PFSK-1 (cell line): Measurements from ENCODE around the gene BTRC.

Source experiments
- FOXP2 ChIP-seq: optimal IDR thresholded peaks from 2 replicates; pipeline ENCODE3; 2011; ENCODE audit warnings: borderline replicate concordance, control low read depth, inconsistent platforms; ENCODE audit not compliant: insufficient read depth; ENCODE audit errors: extremely low read length, extremely low read depth
- POLR2AphosphoS5 ChIP-seq: IDR thresholded peaks from 2 replicates; pipeline ENCODE4 v1.6.1; 2012; ENCODE audit warnings: low read depth, mild to moderate bottlenecking, control low read depth, low read length, moderate library complexity
- SIN3A ChIP-seq: IDR thresholded peaks from 2 replicates; pipeline ENCODE4 v1.6.1; 2012; ENCODE audit warnings: mild to moderate bottlenecking, low read length, moderate library complexity, borderline replicate concordance; ENCODE audit not compliant: insufficient read depth
- TAF1 ChIP-seq: IDR thresholded peaks from 2 replicates; pipeline ENCODE4 v1.6.1; 2012; ENCODE audit warnings: low read length, control low read depth, borderline replicate concordance; ENCODE audit not compliant: insufficient read depth
- TF ChIP-seq, protein P1 (sequence below), 2 experiments: IDR thresholded peaks; 2 replicates each; pipeline versions ENCODE4 v1.6.1 to v1.8.0; 2011 to 2012; ENCODE audit warnings: low read depth in 2 of 2, low read length in 2 of 2, control low read depth in 1 of 2, inconsistent platforms in 1 of 2, mild to moderate bottlenecking in 1 of 2, moderate library complexity in 1 of 2; ENCODE audit not compliant: insufficient read depth in 1 of 2

DNA sequence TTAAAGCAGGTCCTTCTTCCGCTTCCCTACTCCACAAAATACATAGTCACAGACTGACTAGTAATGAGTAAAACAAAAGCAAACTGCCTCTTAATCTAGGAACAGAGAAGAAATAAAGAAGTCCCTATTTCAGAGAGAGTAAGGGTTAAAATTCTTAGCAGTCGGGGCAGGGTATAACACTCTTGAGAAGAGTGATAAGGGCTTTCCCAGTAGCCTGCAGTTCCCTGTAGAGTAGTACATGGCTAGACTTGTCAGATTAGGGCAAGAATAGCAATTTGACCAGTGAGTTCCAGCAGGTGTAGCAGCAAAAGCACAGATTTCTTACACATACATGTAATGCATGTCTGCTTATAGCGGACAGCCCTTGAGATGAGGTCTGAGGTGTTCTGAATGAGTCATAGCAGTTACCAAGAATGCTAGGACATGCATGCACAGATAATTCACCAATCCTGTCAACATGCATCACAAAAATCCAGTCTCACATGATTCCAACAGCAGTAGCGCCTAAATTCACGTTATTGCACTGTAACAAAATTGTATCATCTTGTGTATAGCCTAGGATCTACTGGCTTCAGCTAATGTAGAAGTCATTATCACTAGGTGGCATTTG, 40.7 kb downstream of the BTRC start:
- TF ChIP-seq POLR2AphosphoS5 (no peak), SIN3A (no peak), TAF1 (no peak), FOXP2 (no peak)
- TF ChIP-seq, protein P1, sequence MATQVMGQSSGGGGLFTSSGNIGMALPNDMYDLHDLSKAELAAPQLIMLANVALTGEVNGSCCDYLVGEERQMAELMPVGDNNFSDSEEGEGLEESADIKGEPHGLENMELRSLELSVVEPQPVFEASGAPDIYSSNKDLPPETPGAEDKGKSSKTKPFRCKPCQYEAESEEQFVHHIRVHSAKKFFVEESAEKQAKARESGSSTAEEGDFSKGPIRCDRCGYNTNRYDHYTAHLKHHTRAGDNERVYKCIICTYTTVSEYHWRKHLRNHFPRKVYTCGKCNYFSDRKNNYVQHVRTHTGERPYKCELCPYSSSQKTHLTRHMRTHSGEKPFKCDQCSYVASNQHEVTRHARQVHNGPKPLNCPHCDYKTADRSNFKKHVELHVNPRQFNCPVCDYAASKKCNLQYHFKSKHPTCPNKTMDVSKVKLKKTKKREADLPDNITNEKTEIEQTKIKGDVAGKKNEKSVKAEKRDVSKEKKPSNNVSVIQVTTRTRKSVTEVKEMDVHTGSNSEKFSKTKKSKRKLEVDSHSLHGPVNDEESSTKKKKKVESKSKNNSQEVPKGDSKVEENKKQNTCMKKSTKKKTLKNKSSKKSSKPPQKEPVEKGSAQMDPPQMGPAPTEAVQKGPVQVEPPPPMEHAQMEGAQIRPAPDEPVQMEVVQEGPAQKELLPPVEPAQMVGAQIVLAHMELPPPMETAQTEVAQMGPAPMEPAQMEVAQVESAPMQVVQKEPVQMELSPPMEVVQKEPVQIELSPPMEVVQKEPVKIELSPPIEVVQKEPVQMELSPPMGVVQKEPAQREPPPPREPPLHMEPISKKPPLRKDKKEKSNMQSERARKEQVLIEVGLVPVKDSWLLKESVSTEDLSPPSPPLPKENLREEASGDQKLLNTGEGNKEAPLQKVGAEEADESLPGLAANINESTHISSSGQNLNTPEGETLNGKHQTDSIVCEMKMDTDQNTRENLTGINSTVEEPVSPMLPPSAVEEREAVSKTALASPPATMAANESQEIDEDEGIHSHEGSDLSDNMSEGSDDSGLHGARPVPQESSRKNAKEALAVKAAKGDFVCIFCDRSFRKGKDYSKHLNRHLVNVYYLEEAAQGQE (IDR thresholded peaks at IDR 0.05; ENCODE audit: insufficient read depth in 1 of 2, low read depth in 2 of 2, low read length in 2 of 2) = no peak
